ENCODE results near the gene RUSC2. TPM values are rescaled to one million over a fixed set of nuclear protein-coding genes. Genes with fewer than 3 reads are reported as not detected.

The RUSC2 gene
- total and polyA plus RNA-seq, 2 of the 13 experiments (the other 11 are each of a cell fraction or from before 2014, with no cell fraction given): 2.8 to 3.3 TPM

DNA sequence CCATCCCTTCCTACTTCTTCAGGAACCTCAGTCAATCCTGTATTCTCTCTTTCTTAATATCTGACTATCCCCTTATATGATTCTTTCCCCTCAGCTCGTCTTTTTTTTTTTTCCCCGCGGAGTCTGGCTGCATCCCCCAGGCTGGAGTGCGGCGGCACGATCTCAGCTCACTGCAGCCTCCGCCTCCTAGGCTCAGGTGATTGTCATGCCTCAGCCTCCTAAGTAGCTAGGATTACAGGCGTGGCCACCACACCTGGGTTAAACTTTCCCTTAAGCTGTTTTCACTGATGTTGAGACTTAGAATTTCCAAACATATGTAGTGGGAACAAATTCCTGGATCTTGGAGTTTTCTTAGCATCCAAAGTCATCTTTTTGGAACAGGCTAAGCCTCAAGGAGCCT is 13.3 kb upstream of the RUSC2 start:
- no peaks in the 10 kb centered on the region for H3K36me3 ChIP-seq (replicated peaks in 1 of 2; ENCODE audit: control insufficient read depth in 1 of 2, insufficient read depth in 2 of 2, low read length in 2 of 2)
- in situ Hi-C loops (cut with HindIII; ENCODE audit: extremely low pct_ligation_motif_present, low pct_unique_long_range_greater_than_20kb): loop anchor here (5.0 to 10.0 kb wide), 2 partner anchors 282 to 359 kb away; partner anchors contain the start of gene ATOSB
- no TSS peak for BruUV-seq (replicated peaks)
- peak overlapping the region; percentile 12 for H3K4me2 ChIP-seq (ENCODE audit: low read depth, low read length)
- H3K4me1 ChIP-seq (ENCODE audit: insufficient read depth, low read length): peaks cover 8% of the 10 kb centered on the region; the same call in 1 of the 2 replicates
- FAIRE-seq (no peak), ATAC-seq (peak; percentile 21; the same call in 1 of the 3 replicates), DNase-seq (ENCODE audit: low spot score) (no peak)
- H3K9ac ChIP-seq (ENCODE audit: insufficient read depth, low read depth, low read length): no peak overlapping the region
- WGBS (ENCODE audit: low lambda C conversion rate): 15% methylated on average over 8 of the region's 8 CpGs
- H2AFZ ChIP-seq (ENCODE audit: low read length): no peak overlapping the region
- no peaks in the 10 kb centered on the region for H4K20me1 ChIP-seq (ENCODE audit: insufficient read depth, low read length)
- ChIA-PET POLR2A (interaction anchor here (0.8 kb wide), 1 partner anchor 405 kb away, joined by 3 read pairs; no protein-coding TSS in a partner anchor), CTCF (ENCODE audit: low intra/inter-chr PET ratio, low total read pairs) (interaction anchor here (1.0 to 1.8 kb wide), 5 partner anchors 77 to 577 kb away, joined by 3 to 14 read pairs (median 6); partner anchors contain the start of genes ATOSB and PIGO)
- H3K4me3 ChIP-seq (replicated peaks in 1 of 3; ENCODE audit: insufficient read depth in 1 of 3, low read depth in 2 of 3, low read length in 3 of 3): no peak overlapping the region
- H3K79me2 ChIP-seq (ENCODE audit: insufficient read depth, low read length): no peaks in the 10 kb centered on the region
- H3K27me3 ChIP-seq (ENCODE audit: control insufficient read depth in 1 of 2, insufficient read depth in 2 of 2, low read length in 2 of 2): peaks cover 0 to 5% of the 10 kb centered on the region in 2 experiments; a peak in 1 of 5 replicates
- no peak overlapping the region for H3K27ac ChIP-seq (ENCODE audit: extremely low read length, insufficient read depth, low read length)
- intact Hi-C loops (cut with micrococcal nuclease; ENCODE audit: unreplicated experiment): loop anchor here (10.0 kb wide), 2 partner anchors 62 to 582 kb away; a partner anchor contains a TSS
- no peaks in the 10 kb centered on the region for H3K9me3 ChIP-seq (ENCODE audit: low read length)
- TF ChIP-seq ZNF343 (CRISPR knock-in tag; IDR thresholded peaks at IDR 0.05) (no peak), CBX1 (IDR thresholded peaks at IDR 0.05; ENCODE audit: low read depth) (no peak), SMARCC2 (IDR thresholded peaks at IDR 0.05) (no peak), FOXO1 (CRISPR knock-in tag; IDR thresholded peaks at IDR 0.05) (no peak), ZBTB49 (CRISPR knock-in tag; IDR thresholded peaks at IDR 0.05; ENCODE audit: borderline replicate concordance) (no peak), HNF4G (IDR thresholded peaks at IDR 0.05; ENCODE audit: borderline replicate concordance, low read depth, low read length) (no peak), HNF4G (CRISPR knock-in tag; IDR thresholded peaks at IDR 0.05; ENCODE audit: borderline replicate concordance, low read depth) (no peak)
- TF ChIP-seq, protein P1, sequence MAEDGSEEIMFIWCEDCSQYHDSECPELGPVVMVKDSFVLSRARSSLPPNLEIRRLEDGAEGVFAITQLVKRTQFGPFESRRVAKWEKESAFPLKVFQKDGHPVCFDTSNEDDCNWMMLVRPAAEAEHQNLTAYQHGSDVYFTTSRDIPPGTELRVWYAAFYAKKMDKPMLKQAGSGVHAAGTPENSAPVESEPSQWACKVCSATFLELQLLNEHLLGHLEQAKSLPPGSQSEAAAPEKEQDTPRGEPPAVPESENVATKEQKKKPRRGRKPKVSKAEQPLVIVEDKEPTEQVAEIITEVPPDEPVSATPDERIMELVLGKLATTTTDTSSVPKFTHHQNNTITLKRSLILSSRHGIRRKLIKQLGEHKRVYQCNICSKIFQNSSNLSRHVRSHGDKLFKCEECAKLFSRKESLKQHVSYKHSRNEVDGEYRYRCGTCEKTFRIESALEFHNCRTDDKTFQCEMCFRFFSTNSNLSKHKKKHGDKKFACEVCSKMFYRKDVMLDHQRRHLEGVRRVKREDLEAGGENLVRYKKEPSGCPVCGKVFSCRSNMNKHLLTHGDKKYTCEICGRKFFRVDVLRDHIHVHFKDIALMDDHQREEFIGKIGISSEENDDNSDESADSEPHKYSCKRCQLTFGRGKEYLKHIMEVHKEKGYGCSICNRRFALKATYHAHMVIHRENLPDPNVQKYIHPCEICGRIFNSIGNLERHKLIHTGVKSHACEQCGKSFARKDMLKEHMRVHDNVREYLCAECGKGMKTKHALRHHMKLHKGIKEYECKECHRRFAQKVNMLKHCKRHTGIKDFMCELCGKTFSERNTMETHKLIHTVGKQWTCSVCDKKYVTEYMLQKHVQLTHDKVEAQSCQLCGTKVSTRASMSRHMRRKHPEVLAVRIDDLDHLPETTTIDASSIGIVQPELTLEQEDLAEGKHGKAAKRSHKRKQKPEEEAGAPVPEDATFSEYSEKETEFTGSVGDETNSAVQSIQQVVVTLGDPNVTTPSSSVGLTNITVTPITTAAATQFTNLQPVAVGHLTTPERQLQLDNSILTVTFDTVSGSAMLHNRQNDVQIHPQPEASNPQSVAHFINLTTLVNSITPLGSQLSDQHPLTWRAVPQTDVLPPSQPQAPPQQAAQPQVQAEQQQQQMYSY (CRISPR knock-in tag; IDR thresholded peaks at IDR 0.05): no peak
- TF ChIP-seq, protein P2, sequence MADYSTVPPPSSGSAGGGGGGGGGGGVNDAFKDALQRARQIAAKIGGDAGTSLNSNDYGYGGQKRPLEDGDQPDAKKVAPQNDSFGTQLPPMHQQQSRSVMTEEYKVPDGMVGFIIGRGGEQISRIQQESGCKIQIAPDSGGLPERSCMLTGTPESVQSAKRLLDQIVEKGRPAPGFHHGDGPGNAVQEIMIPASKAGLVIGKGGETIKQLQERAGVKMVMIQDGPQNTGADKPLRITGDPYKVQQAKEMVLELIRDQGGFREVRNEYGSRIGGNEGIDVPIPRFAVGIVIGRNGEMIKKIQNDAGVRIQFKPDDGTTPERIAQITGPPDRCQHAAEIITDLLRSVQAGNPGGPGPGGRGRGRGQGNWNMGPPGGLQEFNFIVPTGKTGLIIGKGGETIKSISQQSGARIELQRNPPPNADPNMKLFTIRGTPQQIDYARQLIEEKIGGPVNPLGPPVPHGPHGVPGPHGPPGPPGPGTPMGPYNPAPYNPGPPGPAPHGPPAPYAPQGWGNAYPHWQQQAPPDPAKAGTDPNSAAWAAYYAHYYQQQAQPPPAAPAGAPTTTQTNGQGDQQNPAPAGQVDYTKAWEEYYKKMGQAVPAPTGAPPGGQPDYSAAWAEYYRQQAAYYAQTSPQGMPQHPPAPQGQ (CRISPR knock-in tag; IDR thresholded peaks at IDR 0.05; ENCODE audit: borderline replicate concordance): no peak
